ENCODE results near the gene CBLN3.

- TF ChIP-seq ZNF274 (IDR thresholded peaks at IDR 0.05; ENCODE audit: low read depth, low read length) (no peak), YY1 (IDR thresholded peaks at IDR 0.05; ENCODE audit: insufficient read depth, insufficient read length) (no peak)
Measured at GRCh38 chr14:24416254-24416931, 13.1 kb downstream of the CBLN3 start.
